B cell (primary cell): ENCODE results near the gene CCDC178. TPM values are rescaled to one million over a fixed set of nuclear protein-coding genes. Genes with fewer than 3 reads are reported as not detected.

Source experiments
- ATAC-seq: fragments of 200-7000 bp; cut with Tn5 transposase; one replicate; pipeline ENCODE4 v1.10.0; 2021; ENCODE audit warnings: low read depth, mild to moderate bottlenecking, moderate number of reproducible peaks, moderate library complexity
- CTCF ChIA-PET: fragments of 350-600 bp; sonication (Branson Sonifier 250); formaldehyde crosslinking; loops from one replicate; lab custom pipeline; 2021; ENCODE audit warnings: antibody characterized with exemption, inconsistent platforms; lab: Charles Lee
- POLR2A ChIA-PET: fragments of 350-600 bp; sonication (Branson Sonifier 250); formaldehyde crosslinking; loops from one replicate; lab custom pipeline; 2021; ENCODE audit warnings: antibody characterized with exemption; lab: Charles Lee
- DNase-seq: peaks from one replicate; pipeline ENCODE4 v3.0.0; 2013
- H2AFZ ChIP-seq: 2 replicates; pipeline ENCODE4 v1.6.1; 2012; ENCODE audit warnings: mild to moderate bottlenecking, low read depth, low read length; ENCODE audit not compliant: insufficient read depth, poor library complexity, severe bottlenecking
- H3K27ac ChIP-seq, 2 donors: 1 replicate in 1 of 2; 2 replicates in 1 of 2; pipeline ENCODE4 v1.5.1; 2012 to 2013; ENCODE audit warnings: low read length in 2 of 2, mild to moderate bottlenecking in 2 of 2, moderate library complexity in 1 of 2
- H3K27me3 ChIP-seq, 4 experiments: fragments of 200-600 bp in 1 of 4; sonication (generic) in 1 of 4; replicated peaks in 1 of 4; 1 replicate in 2 of 4; 2 replicates in 2 of 4; pipeline versions ENCODE4 v1.6.1 to v1.7.0; 2013 to 2016; ENCODE audit warnings: low read length in 3 of 4, mild to moderate bottlenecking in 2 of 4, mixed read lengths in 1 of 4, moderate library complexity in 1 of 4; ENCODE audit not compliant: insufficient read depth in 4 of 4, control insufficient read depth in 3 of 4; ENCODE audit errors: control extremely low read depth in 1 of 4
- H3K36me3 ChIP-seq, 2 experiments: replicated peaks in 1 of 2; 1 replicate in 1 of 2; 2 replicates in 1 of 2; pipeline versions ENCODE4 v1.6.1 to v1.7.1; 2013; ENCODE audit warnings: low read length in 1 of 2; ENCODE audit not compliant: insufficient read depth in 2 of 2, control insufficient read depth in 1 of 2; ENCODE audit errors: control extremely low read depth in 1 of 2, extremely low read depth in 1 of 2
- H3K4me1 ChIP-seq, 2 donors: fragments of 200-600 bp in 1 of 2; sonication (generic) in 1 of 2; 1 replicate in 1 of 2; 2 replicates in 1 of 2; pipeline versions ENCODE4 v1.5.1 to v1.6.1; 2013 to 2017; ENCODE audit warnings: low read length in 2 of 2; ENCODE audit not compliant: control insufficient read depth in 2 of 2, insufficient read depth in 2 of 2
- H3K4me2 ChIP-seq: replicated peaks from 2 replicates; pipeline ENCODE3; 2012; ENCODE audit warnings: mild to moderate bottlenecking, low read depth, low read length; ENCODE audit not compliant: poor library complexity, severe bottlenecking
- H3K4me3 ChIP-seq, 5 experiments: fragments of 200-600 bp in 1 of 5; sonication (generic) in 1 of 5; 1 replicate in 3 of 5; 2 replicates in 2 of 5; pipeline versions ENCODE4 v1.5.1 to v1.7.0; 2011 to 2016; ENCODE audit warnings: low read length in 4 of 5, mild to moderate bottlenecking in 4 of 5, low read depth in 2 of 5, control low read depth in 1 of 5, moderate library complexity in 1 of 5; ENCODE audit not compliant: insufficient read depth in 1 of 5; ENCODE audit errors: control extremely low read depth in 1 of 5, extremely low read depth in 1 of 5
- H3K79me2 ChIP-seq: fragments of 200-600 bp; sonication (generic); one replicate; pipeline ENCODE4 v1.6.0; 2016; ENCODE audit warnings: low read length; ENCODE audit not compliant: control insufficient read depth, insufficient read depth
- H3K9ac ChIP-seq: fragments of 200-600 bp; sonication (generic); 2 replicates; pipeline ENCODE4 v1.6.1; 2017; ENCODE audit warnings: mild to moderate bottlenecking, low read length, moderate library complexity
- H3K9me3 ChIP-seq, 3 donors: one replicate each; pipeline versions ENCODE4 v1.6.1 to v1.7.1; 2013; ENCODE audit warnings: low read length in 2 of 3; ENCODE audit not compliant: control insufficient read depth in 2 of 3, insufficient read depth in 1 of 3; ENCODE audit errors: control extremely low read depth in 1 of 3
- H4K20me1 ChIP-seq: 2 replicates; pipeline ENCODE4 v1.6.0; 2012; ENCODE audit warnings: mild to moderate bottlenecking, low read length; ENCODE audit not compliant: insufficient read depth, control insufficient read depth, poor library complexity, severe bottlenecking
- H3K27ac Mint-ChIP-seq: one replicate; pipeline ENCODE4 v1.8.0; 2021; ENCODE audit warnings: mixed read lengths
- H3K27me3 Mint-ChIP-seq: one replicate; pipeline ENCODE4 v1.8.0; 2021; ENCODE audit warnings: mixed read lengths
- H3K4me1 Mint-ChIP-seq: one replicate; pipeline ENCODE4 v1.8.0; 2021; ENCODE audit warnings: mixed read lengths
- H3K4me3 Mint-ChIP-seq: one replicate; pipeline ENCODE4 v1.8.0; 2021; ENCODE audit warnings: mixed read lengths
- H3K9me3 Mint-ChIP-seq: one replicate; pipeline ENCODE4 v1.8.0; 2022; ENCODE audit warnings: mixed read lengths; ENCODE audit not compliant: insufficient read depth
- EZH2 ChIP-seq: IDR thresholded peaks from 2 replicates; pipeline ENCODE4 v1.6.1; 2012; ENCODE audit warnings: borderline replicate concordance, low read depth, mild to moderate bottlenecking, moderate library complexity, low read length; ENCODE audit not compliant: insufficient read depth, poor library complexity, severe bottlenecking
- WGBS: methylation state at CpG from one replicate; pipeline ENCODE4 v1.1.5; 2013; ENCODE audit warnings: missing lambda C conversion rate; ENCODE audit not compliant: insufficient coverage; 5-methylcytosine and 5-hydroxymethylcytosine counted together
- intact Hi-C: fragments of 100-400 bp; cut with micrococcal nuclease; formaldehyde crosslinking; loops from one replicate; pipeline ENCODE4 v1.10.0; 2022
- polyA plus RNA-seq: library from polyadenylated mRNA; depleted of rRNA; stranded (reverse); fragments of >200 nt; gene quantifications from 2 replicates; pipeline ENCODE4 v1.2.3, GENCODE V29; 2012
- total RNA-seq, 2 donors: library from RNA; stranded (reverse); fragments of 120-200 nt in 1 of 2; gene quantifications; 1 replicate in 1 of 2; 2 replicates in 1 of 2; pipeline versions ENCODE4 v1.2.3 to v1.2.4, GENCODE V29; 2013 to 2022
- TF ChIP-seq, protein P1 (sequence below): fragments of 200-600 bp; IDR thresholded peaks from one replicate; pipeline ENCODE4 v1.8.0; 2022; ENCODE audit warnings: antibody characterized with exemption, mild to moderate bottlenecking

The CCDC178 gene
- total and polyA plus RNA-seq, 2 donors (not counting 1 experiment from before 2014, with no cell fraction given), result not detected

DNA sequence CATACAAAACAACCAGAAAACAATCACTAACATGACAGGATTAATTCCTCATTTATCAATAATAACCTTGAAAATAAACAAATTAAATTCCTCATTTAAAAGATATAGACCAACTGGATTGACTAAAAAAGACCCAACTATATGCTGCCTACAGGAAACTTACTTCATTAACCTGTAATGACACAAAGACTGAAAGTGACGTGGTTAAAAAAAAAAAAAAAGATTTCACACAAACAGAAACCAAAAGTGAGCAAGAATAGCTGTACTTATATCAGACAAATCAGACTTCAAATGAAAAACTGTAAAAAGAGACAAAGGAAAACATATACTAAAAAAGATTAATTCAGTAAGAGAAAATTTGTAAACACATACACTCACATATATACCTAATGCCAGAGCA is 201.2 kb downstream of the CCDC178 start:
- no peaks in the 10 kb centered on the region for H3K27me3 ChIP-seq
- H3K4me1 Mint-ChIP-seq, result no peaks in the 10 kb centered on the region
- CTCF ChIA-PET, result interaction anchor here (0.6 to 1.6 kb wide), 2 partner anchors 9 to 26 kb away, joined by 3 read pairs; no protein-coding TSS in a partner anchor

DNA sequence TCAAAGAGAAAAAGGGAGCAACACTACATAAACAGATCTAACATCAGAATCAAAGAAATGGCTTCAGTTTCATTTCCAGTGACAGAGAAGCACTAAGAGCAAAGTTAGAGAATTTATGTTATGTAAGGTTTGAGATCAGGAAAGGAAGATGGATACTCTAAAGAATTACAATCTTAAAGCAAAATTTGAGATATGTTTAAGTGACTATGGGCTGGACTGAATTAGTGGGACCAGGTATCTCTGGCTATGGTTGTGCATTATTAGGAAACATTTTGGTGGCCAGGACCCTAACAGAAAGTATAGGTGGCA is 208.2 kb downstream of the CCDC178 start:
- Histone ChIP-seq H3K79me2 (no peaks in the 10 kb centered on the region), H4K20me1 (no peaks in the 10 kb centered on the region), H3K27ac (no peak overlapping the region), H3K4me2 (no peak overlapping the region), H3K27me3 (no peaks in the 10 kb centered on the region), H3K4me1 (no peaks in the 10 kb centered on the region), H3K9ac (no peak overlapping the region), H3K36me3 (no peaks in the 10 kb centered on the region), H3K9me3 (no peaks in the 10 kb centered on the region), H3K4me3 (no peak overlapping the region), H2AFZ (no peak overlapping the region)
- H3K27me3 Mint-ChIP-seq, result no peaks in the 10 kb centered on the region
- ChIA-PET POLR2A (no interaction called here), CTCF (interaction anchor here (0.5 to 1.6 kb wide), 18 partner anchors 9 to 1996 kb away, joined by 3 to 15 read pairs (median 3); no protein-coding TSS in a partner anchor)
- H3K4me1 Mint-ChIP-seq, result no peaks in the 10 kb centered on the region
- DNase-seq (no peak), ATAC-seq (no peak)
- no peak for TF ChIP-seq EZH2
- TF ChIP-seq, protein P1, sequence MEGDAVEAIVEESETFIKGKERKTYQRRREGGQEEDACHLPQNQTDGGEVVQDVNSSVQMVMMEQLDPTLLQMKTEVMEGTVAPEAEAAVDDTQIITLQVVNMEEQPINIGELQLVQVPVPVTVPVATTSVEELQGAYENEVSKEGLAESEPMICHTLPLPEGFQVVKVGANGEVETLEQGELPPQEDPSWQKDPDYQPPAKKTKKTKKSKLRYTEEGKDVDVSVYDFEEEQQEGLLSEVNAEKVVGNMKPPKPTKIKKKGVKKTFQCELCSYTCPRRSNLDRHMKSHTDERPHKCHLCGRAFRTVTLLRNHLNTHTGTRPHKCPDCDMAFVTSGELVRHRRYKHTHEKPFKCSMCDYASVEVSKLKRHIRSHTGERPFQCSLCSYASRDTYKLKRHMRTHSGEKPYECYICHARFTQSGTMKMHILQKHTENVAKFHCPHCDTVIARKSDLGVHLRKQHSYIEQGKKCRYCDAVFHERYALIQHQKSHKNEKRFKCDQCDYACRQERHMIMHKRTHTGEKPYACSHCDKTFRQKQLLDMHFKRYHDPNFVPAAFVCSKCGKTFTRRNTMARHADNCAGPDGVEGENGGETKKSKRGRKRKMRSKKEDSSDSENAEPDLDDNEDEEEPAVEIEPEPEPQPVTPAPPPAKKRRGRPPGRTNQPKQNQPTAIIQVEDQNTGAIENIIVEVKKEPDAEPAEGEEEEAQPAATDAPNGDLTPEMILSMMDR, result peak; percentile 50
- H3K27ac Mint-ChIP-seq, result no peak overlapping the region
- no peaks in the 10 kb centered on the region for H3K9me3 Mint-ChIP-seq
- H3K4me3 Mint-ChIP-seq, result no peak overlapping the region
- intact Hi-C loops, result loop anchor here (5.0 kb wide), 1 partner anchor 1555 kb away; no protein-coding TSS in a partner anchor

More for the DNA sequence above, 201.2 kb downstream of the CCDC178 start:
- no peak overlapping the region for H3K4me3 Mint-ChIP-seq
- DNase-seq (no peak), ATAC-seq (no peak)
- H3K27ac Mint-ChIP-seq, result no peak overlapping the region
- Histone ChIP-seq H4K20me1 (no peaks in the 10 kb centered on the region), H3K9ac (no peak overlapping the region), H3K4me2 (no peak overlapping the region), H3K79me2 (no peaks in the 10 kb centered on the region), H3K36me3 (no peaks in the 10 kb centered on the region), H3K4me1 (no peaks in the 10 kb centered on the region), H2AFZ (no peak overlapping the region), H3K9me3 (peaks cover 0 to 5% (median 1%) of the 10 kb centered on the region in 3 donors), H3K4me3 (no peak overlapping the region), H3K27ac (no peak overlapping the region)
- H3K9me3 Mint-ChIP-seq, result peaks cover 10% of the 10 kb centered on the region
- TF ChIP-seq EZH2, result no peak
- TF ChIP-seq, protein P1, result no peak
- peaks cover 3% of the 10 kb centered on the region for H3K27me3 Mint-ChIP-seq
- intact Hi-C loops, result no loop called here
- POLR2A ChIA-PET, result no interaction called here
- no CpG with 5 or more reads among the region's 1 CpG for WGBS
